Inflammatory macrophage (primary cell): ENCODE data around the gene LCN12.
A peak's percentile ranks its signal among the peaks of the same experiment; 100 is the strongest.

ENCODE experiments used
- DNase-seq, 2 donors: peaks; one replicate each; pipeline ENCODE4 v3.0.0-alpha.2; 2020 to 2022

LCN12 gene

DNA sequence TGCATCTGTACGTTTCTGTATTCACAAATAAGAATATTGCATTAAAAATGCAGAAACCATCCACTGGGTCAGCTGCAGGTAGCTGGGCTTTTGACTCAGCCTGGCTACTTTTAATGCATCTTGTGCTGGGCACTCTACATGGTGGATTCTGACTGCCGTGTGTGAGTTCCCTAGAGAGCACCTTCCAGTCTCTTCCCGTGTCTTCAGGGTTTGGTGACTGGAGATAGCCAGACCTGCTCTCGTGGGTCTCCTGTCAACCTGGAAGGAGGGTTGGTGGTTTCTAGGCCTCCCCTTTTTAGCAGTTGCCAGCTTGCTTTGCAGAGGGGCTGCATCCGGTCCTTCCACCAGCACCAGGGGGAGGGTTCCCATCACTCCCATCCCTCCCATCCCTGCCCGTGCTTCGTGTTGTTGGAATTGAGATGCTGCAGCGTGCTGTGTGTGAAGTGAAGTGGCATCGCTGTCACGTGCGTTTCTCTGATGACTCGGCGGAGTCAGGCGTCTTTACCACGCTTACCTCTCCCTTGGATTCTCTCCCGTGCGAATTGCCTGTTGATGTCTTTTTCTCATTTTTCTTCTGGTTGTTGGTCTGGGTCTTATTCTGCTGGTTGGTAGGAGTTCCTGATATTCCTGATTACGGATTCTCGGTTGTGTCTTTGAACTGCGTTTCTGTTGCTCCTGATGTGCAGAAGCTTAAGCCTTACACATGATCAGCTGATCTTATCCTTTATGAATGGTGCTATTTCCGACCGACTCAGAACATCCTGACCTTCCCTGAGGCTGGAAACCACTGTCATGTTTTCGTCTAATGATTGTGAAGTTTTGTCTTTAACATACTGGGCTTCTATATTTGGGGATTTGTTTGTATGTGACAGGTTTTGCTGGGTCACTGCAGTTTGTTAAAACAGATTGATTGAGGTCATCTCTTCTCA, 24.5 kb upstream of the LCN12 start:
- peak in 1 of 2 donors; percentile 60 for DNase-seq

DNA sequence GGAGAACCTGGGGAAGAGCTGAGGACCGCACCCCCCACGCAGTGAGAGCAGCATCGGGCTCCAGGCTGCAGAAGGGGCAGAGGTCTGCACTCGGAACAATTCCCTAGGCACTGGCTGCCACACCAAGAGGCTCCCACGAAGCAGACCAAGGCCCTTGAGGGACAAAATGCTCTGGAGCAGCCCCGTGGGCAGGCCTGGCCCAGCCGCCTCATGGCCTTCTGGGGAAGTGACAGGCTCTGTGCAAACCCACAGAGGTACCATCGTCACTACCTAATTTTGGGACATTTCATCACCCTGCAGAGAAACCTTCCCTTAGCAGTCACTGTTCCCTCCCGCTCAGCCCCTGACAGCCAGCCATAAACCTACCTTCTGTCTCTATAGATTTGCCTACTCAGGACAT, 23.5 kb upstream of the LCN12 start:
- DNase-seq: peak; percentile 83 to 96

DNA sequence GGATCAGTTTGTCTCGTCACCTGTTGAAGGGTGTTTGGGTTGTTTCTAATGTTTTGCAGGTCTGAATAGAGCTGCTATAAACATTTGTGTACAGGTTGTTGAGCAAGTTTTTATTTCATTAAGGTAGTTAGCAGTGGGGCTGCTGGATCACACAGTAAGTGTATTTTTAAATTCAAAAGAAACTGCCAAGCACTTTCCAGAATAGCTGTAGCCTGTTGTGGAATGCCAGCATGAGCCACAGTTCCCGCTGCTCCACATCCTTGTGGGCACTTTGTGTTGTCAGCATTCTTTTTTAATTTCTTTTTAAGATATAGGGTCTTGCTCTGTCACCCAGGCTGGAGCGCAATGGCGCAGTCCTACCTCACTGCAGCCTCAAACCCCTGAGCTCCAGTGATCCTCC, 22.1 kb upstream of the LCN12 start:
- DNase-seq: no peak

DNA sequence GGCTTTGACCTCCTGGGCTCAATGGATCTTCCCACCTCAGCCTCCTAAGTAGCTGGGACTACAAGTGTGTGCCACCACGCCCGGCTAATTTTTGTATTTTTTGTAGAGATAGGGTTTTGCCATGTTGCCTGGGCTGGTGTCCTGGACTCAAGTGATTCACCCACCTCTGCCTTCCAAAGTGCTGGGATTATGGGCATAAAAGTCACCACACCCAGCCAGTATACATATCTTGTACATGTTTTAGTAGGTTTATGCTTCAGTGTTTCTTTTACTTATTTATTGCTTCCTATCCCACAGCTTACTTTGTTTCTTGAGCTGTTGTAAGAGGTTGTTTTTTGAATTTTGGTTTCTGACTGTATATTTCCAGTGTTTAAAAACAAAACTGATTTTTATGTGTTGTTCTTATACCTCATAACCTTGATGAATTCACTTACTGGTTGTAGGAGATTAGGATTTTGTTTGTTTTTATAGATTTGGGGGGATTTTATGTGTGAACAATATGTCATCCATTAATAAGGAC, 20.4 kb upstream of the LCN12 start:
- DNase-seq: no peak

DNA sequence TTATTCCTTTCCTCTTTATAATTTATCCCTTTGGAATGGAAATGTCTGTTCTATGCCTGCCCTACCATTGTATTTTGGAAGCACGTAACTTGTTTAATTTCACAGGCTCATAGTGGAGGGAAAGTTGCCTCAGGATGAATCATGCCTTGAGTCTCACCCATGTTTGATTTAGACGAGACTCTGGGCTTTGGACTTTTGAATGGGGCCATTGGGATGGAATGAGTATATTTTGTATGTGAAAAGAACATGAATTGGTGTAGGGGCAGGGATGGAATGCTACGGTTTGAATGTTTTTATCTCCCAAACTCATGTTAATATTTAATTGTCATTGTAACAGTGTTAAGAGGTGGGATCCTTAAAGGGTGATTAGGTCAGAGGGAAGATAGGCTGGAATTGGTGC, 17.8 kb upstream of the LCN12 start:
- no peak for DNase-seq

DNA sequence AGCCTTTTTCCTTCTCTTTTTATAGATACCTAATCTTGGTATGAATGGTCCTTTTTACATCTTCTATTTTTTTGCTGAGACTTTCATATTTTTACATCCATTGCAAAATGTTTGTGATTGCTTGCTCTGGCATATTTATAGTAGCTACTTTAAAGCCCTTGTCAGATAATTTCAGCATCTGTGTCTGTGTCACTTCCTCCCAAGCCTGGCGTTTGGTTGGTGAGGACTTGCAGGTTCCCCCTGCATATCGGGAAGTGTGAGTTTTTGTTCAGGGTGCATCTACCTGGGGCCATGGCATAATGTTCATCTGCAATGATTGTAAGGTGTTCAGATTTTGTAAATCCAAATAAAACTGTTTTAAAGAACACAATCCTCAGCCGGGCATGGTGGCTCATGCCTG, 16.4 kb upstream of the LCN12 start:
- peak; percentile 47 to 67 for DNase-seq

DNA sequence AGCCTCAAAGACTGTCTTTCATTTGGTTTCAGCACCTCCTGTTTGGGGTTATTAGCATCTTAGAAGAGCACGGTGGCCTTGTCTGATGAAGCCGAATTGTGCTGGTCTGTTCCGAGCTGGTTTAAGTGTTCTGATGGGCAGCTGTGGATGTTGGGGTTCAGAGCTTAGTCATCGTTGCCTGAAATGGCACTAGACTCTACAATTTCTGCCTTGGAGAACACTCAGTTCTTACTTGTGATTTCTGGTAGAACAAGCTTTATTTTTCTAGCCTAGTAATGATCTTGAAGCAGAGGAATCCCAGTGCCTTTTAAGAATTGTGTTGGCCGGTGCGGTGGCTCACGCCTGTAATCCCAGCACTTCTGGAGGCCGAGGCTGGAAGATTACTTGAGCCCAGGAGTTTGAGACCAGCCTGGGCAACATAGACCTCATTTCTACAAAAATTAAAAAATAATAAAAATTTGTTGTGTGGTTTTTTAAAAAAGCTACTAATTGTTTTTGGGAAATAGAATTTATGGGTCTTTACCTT, 15.4 kb upstream of the LCN12 start:
- no peak for DNase-seq

DNA sequence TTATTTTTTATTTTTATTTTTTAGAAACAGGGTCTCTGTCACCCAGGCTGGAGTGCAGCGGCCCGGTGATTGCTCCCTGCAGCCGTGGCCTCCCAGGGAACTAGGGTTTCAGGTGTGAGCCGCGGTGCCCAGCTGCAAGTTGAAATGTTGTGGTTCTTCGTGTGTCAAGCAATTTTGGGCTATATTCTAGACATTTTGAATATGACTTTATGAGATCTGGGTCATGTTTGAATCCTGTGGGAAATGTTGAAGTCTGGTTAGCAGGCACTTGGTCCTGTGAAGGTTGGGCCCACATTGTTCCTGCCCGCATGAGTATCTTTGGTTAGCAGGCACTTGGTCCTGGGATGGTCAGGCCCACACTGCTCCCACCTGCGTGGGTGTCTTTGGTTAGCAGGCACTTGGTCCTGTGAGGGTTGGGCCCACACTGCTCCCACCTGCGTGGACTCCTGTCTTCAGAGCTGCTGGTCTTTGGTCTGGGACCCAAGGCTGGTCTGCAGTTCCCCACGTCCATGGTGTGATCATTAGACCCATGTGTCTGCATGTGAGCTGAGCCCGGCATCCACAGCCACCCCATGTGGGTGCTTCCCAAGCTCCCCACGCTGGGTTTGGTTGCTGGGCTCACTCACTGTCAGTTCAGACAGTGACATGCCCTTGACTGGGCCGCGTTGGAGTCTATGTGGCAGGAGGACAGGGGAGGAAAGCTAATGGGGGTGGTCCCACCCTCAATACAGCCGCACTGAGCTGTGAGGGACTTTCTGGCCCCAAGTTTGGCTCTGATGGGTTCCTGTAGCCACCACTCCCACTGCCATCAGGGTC, 14.7 kb upstream of the LCN12 start:
- no peak for DNase-seq

DNA sequence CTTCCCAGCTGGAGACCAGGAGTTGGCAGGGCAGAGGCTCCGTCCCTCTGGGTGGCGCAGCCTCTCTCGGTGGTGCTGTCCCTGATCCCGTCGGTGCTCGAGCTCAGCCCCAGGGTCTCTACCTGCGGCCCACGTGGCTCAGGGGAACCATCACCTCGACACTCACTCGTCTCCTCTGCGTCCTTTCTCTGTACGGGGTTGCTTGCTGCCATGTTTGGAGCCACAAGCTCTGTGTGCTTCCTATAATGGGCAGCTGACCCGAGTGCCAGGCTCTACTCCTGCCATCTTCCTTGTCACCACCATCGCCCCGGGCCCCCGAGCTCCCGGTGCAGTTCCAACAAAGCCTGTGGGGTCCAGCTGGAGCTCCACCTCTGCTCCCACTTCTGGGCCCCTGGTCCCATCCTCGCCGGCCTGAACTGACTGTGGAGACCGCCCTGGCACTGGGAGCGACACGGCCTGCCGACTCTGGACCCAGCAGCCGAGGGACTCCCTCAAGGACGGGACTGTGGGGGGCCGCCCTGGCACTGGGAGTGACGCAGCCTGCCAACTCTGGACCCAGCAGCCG, 12.6 kb upstream of the LCN12 start:
- DNase-seq: no peak

DNA sequence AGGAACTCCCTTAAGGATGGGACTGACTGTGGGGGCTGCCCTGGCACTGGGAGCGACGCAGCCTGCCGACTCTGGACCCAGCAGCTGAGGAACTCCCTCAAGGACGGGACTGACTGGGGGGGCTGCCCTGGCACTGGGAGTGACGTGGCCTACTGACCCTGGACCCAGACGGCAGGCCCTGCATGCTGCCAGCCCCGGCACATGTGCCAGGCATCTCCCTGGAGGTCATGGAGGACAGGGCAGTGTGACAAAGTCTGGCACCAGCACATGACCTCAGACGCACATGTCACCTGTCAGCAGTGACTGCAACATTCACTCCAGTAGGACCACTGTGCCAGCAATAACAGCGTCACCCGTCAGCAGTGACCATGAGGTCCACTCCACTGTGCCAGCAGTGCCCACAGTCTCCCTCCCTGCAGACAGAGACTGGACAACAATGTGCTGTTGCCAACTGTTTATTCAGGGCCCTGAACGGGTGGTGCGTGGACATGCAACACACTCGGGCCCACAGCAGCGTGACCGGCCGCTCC, 12.0 kb upstream of the LCN12 start:
- DNase-seq: no peak

DNA sequence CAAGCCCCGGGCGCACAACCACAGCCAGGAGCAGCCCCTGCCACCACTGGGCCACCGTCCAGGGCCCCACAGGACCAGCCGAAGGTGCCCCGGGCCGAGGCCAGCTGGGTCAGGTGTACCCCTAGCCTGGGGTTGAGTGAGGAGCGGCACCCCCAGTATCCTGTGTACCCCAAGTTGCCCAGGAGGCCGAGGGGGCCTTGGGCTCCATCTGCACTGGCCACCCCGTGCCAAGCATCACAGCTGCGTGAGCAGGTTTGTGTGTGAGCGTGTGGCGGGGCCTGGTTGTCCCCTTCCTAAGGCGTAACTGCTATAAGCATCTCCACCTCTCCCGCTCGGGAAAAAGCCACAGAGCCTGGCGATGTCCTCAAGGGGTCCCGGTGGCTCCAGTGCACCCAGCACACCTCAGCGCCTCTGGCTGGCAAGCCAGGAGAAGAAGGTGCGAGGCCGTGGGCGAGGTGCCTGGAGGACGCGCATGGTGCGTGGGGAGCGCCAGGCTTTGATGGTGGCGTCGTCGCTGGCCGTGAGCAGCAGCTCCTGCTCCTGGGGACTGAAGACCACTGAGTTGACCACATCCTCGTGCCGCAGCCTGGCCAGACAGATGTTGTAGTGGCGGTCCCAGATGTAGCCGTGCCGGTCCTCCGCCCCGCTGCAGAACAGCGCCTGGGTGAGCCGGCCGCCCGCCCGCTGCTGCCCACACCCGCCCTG, 11.4 kb upstream of the LCN12 start:
- no peak for DNase-seq

DNA sequence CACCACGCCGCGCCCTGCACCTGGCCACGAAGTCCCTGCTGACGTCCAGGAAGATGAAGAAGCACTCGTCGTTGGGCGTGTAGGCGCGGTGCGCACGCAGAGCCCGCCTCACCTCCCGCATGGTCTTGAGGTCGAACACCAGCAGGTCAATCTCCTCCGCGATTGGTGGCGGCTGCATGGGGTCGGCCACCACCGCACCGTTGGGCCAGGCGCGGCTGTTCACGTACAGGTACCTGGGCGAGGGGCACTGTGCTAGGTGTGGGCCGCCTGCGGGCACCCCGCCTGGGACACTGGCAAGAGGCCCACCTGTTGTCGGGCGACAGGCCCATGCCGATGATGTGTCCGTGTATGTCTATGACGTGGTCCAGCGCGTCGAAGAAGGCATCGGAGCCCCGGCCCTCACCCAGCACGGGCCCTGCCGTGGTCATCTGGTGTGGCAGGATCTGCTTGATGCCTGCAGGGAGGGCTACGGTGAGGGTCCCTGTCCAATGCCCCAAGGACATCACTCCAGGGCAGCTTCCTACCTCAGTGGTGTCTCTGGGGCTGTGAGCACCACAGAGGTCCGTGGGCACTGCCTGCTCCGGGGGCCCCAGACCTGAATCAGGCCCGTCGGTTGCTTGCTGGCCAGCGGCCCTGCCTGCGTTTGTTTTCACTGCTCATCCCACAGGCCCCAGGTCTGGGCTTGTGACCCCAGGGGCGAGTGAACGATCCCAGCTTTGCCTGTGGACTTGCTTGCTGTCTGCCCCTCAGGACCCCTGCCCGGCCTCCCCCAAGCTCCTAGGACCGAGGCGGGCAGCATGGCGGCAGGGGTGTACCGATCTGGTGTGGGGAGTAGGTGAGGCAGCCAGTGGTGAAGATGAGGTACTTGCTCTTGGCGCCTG, 10.6 kb upstream of the LCN12 start:
- no peak for DNase-seq

DNA sequence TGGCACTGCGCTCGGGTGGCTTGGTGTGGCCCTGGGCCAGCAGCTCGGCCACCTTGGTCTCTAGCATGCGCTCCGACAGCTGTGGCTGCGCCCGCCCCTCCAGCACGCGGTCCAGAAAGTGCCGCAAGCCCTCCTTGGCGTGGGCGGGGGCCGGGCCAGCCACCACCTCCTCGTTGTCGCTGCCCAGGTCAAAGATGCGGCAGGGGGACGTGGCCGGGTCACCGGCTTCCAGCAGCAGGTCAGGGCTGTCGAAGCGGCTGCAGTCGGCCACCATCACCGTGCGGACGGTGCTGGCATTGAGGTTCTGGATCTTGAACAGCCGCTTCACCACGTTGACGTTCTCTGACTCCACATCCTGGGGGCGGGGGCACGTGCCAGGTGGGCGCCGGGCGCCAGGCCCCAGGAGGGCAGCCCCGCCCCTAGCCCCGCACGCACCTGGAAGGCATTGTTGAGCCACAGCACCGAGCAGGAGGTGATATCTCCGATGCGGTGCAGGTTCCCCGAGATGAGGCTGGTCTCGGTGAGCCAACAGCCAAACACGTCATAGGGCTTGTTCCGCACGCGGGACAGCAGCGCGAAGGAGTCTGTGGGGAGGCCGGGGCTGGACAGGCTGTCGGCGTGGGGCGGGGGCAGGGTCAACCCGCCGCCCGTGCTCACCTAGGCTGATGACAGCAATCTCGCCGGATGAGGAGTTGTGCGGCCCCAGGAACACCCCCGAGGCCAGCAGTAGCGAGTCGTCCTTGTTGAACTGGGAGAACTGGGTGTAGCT, 9.8 kb upstream of the LCN12 start:
- no peak for DNase-seq

DNA sequence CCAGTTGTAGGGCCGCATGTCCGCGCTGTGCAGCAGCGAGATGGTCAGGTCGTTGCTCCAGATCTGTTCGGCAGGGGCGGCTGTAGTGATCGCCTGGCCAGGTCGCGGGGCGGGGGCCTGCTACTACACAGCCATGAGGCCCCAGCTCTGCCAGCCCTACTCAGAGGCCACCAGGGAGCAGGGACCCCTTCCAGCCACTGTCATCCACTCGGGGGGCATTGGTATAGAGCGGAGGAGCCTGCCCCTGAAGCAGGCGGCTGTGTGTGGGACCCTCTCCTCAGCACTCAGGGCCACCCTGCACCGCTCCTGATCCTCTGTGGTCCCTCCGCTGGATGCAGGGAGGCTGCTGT, 9.2 kb upstream of the LCN12 start:
- no peak for DNase-seq

DNA sequence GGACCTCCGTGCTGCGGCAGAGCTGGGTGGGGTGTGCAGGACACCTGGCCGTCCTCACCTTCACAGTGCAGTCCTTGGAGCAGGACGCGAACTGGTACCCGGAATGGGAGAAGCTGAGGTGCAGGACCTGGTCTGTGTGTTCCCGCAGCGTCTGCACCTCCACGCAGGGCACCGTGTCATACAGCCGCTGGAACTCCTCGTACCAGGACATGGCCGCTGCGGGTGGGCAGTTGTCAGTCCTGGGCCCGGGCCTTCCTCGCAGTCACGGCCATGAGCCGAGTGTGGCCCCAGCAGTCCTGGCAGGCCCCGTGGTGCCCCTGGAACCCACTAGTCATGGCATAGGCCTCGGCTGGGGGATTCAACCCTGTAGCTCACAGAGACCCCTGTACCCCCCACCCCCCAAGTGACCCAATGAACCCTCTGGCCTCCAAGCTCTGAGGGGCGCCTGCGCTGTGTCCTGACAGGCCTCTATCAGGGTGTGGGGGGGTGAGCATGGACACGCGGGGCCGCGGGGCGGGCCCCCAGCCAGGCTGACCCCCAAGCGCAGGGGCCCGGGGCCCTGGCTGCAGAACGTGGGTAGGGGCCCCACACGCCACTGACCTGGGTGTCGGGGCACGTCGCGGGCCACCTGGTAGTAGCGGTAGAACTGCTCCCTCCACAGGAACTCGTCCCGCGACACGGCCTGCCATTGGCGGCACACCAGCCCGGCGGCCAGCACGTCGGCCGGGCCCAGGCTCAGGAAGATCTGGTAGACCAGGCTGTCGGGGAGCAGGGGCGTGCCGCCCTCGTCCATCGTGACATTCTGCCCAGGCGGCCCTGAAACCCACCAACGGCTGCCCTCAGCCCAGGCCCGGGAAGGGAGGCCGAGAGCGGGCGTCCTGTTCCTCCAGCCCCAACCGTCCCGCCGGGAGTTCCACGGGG, 8.5 kb upstream of the LCN12 start:
- peak in 1 of 2 donors; percentile 32 for DNase-seq

DNA sequence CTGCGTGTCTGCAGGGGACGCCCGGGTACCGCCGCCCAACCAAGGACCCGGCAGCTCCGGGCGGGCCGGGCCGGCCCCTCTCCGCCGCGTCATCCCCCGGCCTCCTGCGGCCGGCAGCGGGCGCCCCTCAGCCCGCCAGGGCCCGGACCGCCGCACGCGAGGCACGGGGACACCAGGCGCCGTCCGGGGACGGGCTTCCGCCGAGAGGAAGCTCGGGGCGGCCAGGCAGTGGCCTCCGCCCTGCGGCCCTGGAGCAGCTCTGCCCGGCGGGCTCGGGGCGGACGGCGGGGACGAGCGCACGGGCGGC, 7.9 kb upstream of the LCN12 start:
- peak in 1 of 2 donors; percentile 55 for DNase-seq

DNA sequence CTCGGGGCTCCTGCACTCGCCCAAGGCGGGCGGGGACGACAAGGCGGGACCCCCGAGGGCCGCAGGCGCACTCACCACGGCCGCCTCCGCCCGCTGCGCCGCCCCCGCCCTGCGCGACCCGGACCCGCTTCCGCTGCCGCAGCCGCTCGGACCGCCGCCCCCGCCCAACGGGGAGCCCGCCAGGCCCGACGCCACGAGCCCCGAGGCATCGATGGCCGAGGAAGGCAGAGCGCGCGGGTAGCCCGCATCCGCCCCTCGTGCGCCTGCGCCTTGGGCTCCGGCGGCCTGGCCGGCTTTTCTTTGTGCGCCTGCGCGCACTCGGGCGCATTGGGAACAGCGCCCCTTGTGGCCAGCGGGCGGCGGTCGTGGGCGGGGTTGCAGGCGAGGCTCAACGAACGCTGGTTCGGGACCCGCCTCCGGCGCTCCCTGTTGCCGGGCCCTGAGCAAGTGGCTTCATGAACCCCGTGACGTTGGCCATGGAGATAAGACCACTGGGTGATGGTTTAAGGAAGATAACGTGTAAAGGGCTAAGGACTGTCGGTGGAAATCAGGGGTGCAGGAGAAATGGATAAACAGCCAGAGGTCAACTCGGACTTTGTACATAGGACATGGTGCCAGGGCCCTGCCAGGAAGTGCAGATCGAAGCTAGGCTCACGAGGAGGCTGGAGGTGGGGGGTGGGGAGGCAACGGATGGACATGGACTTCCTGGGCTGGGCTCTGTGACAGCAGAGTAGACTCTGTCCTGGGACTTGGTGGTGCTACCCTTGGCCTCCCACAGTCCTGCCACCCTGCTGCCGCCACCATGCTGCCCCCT, 7.3 kb upstream of the LCN12 start, which contains the start of the genes C8G and FBXW5:
C8G (plus strand) TSS at position 725 of the 814 bp plus-strand sequence; CDS start at position 803, 78 bp downstream.
FBXW5 (minus strand) TSS at position 220 of the 814 bp plus-strand sequence. CDS start 655 bp downstream, outside the sequence.
- peak; percentile 95 to 97 for DNase-seq
